Measurements from ENCODE around the gene MOB3A. TPM values are rescaled to one million over a fixed set of nuclear protein-coding genes. Genes with fewer than 3 reads are reported as not detected.

MOB3A gene
- total RNA-seq (2021; fragmentation: NEBNext Ultra II Directional; extraction: Animal tissue kit (Norgen Biotek cat#: 25700)) (9.2 and 9.8 TPM in 2 replicates), polyA plus RNA-seq (2011; rRNA removed) (9.6 and 10.2 TPM in 2 replicates), polyA minus RNA-seq (2011; rRNA and poly(A)+ RNA removed) (6.6 and 8.8 TPM in 2 replicates)
- 5.2 TPM for polyA plus RNA-seq (2011; cell fraction: cytosol; rRNA removed)
- 8.1 TPM for polyA plus RNA-seq (2011; cell fraction: nucleus; rRNA removed)
- polyA plus RNA-seq (2012, experiment 1 of 2) = 5.2 to 7.4 TPM (median 7.0 TPM) in 4 replicates
- polyA plus RNA-seq (2012, experiment 2 of 2) = 5.2 TPM
- 7.2 TPM for polyA plus RNA-seq (2013, experiment 1 of 2)
- polyA plus RNA-seq (2013, experiment 2 of 2) = 7.5 TPM
- 7.0 TPM for polyA minus RNA-seq (2011; cell fraction: cytosol; rRNA and poly(A)+ RNA removed)
- polyA minus RNA-seq (2011; cell fraction: nucleus; rRNA and poly(A)+ RNA removed) = 3.3 TPM
- long read RNA-seq, experiment 1, partial matches to known transcripts = 0 of 6 reads
- long read RNA-seq, experiment 1, other reads (novel, unspliced or antisense) = 5 of 6 reads
- long read RNA-seq, experiment 2, partial matches to known transcripts = 0 of 1 reads
- long read RNA-seq, experiment 2, other reads (novel, unspliced or antisense) = 1 of 1 reads

GRCh38 chr19:2096034-2096479 lies at the start of gene MOB3A:
MOB3A (minus strand) TSS chr19:2096326; CDS start chr19:2078560, 17,766 bp downstream.
- Histone ChIP-seq H2AFZ (ENCODE audit: low read length) (peak within 1 kb of the TSS; percentile 82; the same call in 1 of the 2 replicates), H3K56ac (replicated peaks; ENCODE audit: insufficient read length, low read depth, low read length) (no peak within 1 kb of the TSS), H3K14ac (ENCODE audit: insufficient read length) (no peak within 1 kb of the TSS), H3K4ac (replicated peaks; ENCODE audit: insufficient read length, low read depth, low read length) (no peak within 1 kb of the TSS), H3K23me2 (ENCODE audit: low read depth, low read length) (peaks cover 6% of the 10 kb centered on the region; the same call in 1 of the 2 replicates), H3K36me3 (ENCODE audit: control insufficient read depth in 2 of 4, insufficient read depth in 4 of 4, low read length in 3 of 4) (peaks cover 4 to 12% (median 10%) of the 10 kb centered on the region in 4 experiments), H3K27me3 (replicated peaks in 1 of 4; ENCODE audit: control insufficient read depth in 3 of 4, extremely low read depth in 1 of 4, insufficient read depth in 3 of 4, low read length in 3 of 4) (no peaks in the 10 kb centered on the region), H2BK5ac (ENCODE audit: low read depth, low read length) (no peak within 1 kb of the TSS), H4K20me1 (replicated peaks in 1 of 2; ENCODE audit: control insufficient read depth in 1 of 2, insufficient read depth in 2 of 2, low read length in 2 of 2) (peaks cover 4 to 12% of the 10 kb centered on the region in 2 experiments), H3K23ac (ENCODE audit: insufficient read length) (no peak within 1 kb of the TSS), H3K4me3 (ENCODE audit: extremely low read depth in 1 of 4, insufficient read depth in 2 of 4, low read depth in 3 of 4, low read length in 4 of 4) (peak within 1 kb of the TSS; percentile 42 to 85 (median 51)), H4K91ac (replicated peaks; ENCODE audit: insufficient read length, low read length) (no peak within 1 kb of the TSS), H3K9me3 (ENCODE audit: insufficient read depth in 2 of 2, low read depth in 1 of 2, low read length in 1 of 2) (no peaks in the 10 kb centered on the region), H2AK5ac (ENCODE audit: low read depth, low read length) (no peak within 1 kb of the TSS), H2BK20ac (ENCODE audit: low read length) (no peak within 1 kb of the TSS), H3K9ac (replicated peaks in 1 of 4; ENCODE audit: extremely low read depth in 1 of 4, low read depth in 3 of 4, low read length in 3 of 4) (peak within 1 kb of the TSS in 3 of 4 experiments; percentile 25 to 74 (median 28); a peak in 3 of 7 replicates), H3K4me2 (ENCODE audit: insufficient read depth in 1 of 2, low read depth in 2 of 2, low read length in 2 of 2) (peak within 1 kb of the TSS; percentile 53 to 95), H3K18ac (ENCODE audit: extremely low read depth, low read length) (peak within 1 kb of the TSS; percentile 78), H2BK12ac (ENCODE audit: low read depth, low read length) (no peak within 1 kb of the TSS), H3K79me1 (ENCODE audit: low read depth, low read length) (no peaks in the 10 kb centered on the region), H3K79me2 (ENCODE audit: control insufficient read depth in 1 of 2, insufficient read depth in 2 of 2, low read length in 2 of 2) (no peaks in the 10 kb centered on the region), H2BK15ac (ENCODE audit: low read length) (no peak within 1 kb of the TSS), H2BK120ac (replicated peaks; ENCODE audit: low read depth, low read length) (no peak within 1 kb of the TSS), H4K8ac (ENCODE audit: extremely low read depth, insufficient read depth, low read length) (peak within 1 kb of the TSS; percentile 91), H3K27ac (ENCODE audit: low read depth, low read length) (no peak within 1 kb of the TSS; the same call in 1 of the 2 replicates), H3K4me1 (replicated peaks in 1 of 4; ENCODE audit: control insufficient read depth in 3 of 4, insufficient read depth in 4 of 4, low read length in 3 of 4) (peaks cover 0 to 3% (median 1%) of the 10 kb centered on the region in 4 experiments; a peak in 4 of 7 replicates), H4K5ac (ENCODE audit: insufficient read length, low read depth, low read length) (peak within 1 kb of the TSS; percentile 58)
- WGBS, 2 experiments (ENCODE audit: extremely low coverage in 1 of 2, insufficient coverage in 1 of 2, insufficient read length in 1 of 2, insufficient replicate concordance in 2 of 2, low coverage in 1 of 2, low lambda C conversion rate in 2 of 2, missing lambda C conversion rate in 1 of 2) = 4% methylated on average over 55 of the region's 56 CpGs; no CpG with 5 or more reads in 1 of the 2 experiments
- no peak for DNase-seq (ENCODE audit: low read depth in 1 of 2, low spot score in 2 of 2)
- CTCF ChIA-PET (ENCODE audit: partially characterized antibody) = interaction anchor here (1.0 to 1.3 kb wide), 5 partner anchors 9 to 50 kb away, joined by 3 to 5 read pairs (median 3); no protein-coding TSS in a partner anchor
- FAIRE-seq = no peak
- POLR2A ChIA-PET (ENCODE audit: partially characterized antibody) = interaction anchor here (0.7 to 1.4 kb wide), 3 partner anchors 44 to 61 kb away, joined by 3 to 5 read pairs (median 3); no protein-coding TSS in a partner anchor
- TF ChIP-seq GTF2F1 (IDR thresholded peaks at IDR 0.05; ENCODE audit: borderline replicate concordance, low read depth, low read length) (no peak), TAF1 (IDR thresholded peaks at IDR 0.05; ENCODE audit: low read depth, low read length) (peak; percentile 74), ASH2L (IDR thresholded peaks at IDR 0.05; ENCODE audit: low read length) (peak; percentile 49), TCF12 (IDR thresholded peaks at IDR 0.05; ENCODE audit: low read depth, low read length) (no peak), MAFK (IDR thresholded peaks at IDR 0.05; ENCODE audit: low read depth, low read length) (no peak), BACH1 (IDR thresholded peaks at IDR 0.05; ENCODE audit: low read length) (no peak), TBP (IDR thresholded peaks at IDR 0.05; ENCODE audit: low read depth, low read length) (peak; percentile 53; the same call in 1 of the 2 replicates), CEBPB (IDR thresholded peaks at IDR 0.05; ENCODE audit: low read depth, low read length) (no peak), SIX5 (IDR thresholded peaks at IDR 0.05; ENCODE audit: low read depth, low read length) (no peak), TAF7 (optimal IDR thresholded peaks at IDR 0.05; ENCODE audit: borderline replicate concordance, low read depth, low read length) (no peak), BRCA1 (IDR thresholded peaks at IDR 0.05; ENCODE audit: low read depth, low read length) (no peak)

Measured in H1 (cell line).